Measurements from ENCODE around the gene UBE2E2.

Gene UBE2E2

GRCh38 chr3:23533996-23534395, 330.9 kb downstream of the UBE2E2 start:
- H3K36me3 ChIP-seq (ENCODE audit: insufficient read depth, low read length), result no peaks in the 10 kb centered on the region
- H3K9ac ChIP-seq (ENCODE audit: low read depth, low read length), result no peak overlapping the region
- peaks cover 16% of the 10 kb centered on the region for H3K4me1 ChIP-seq (ENCODE audit: insufficient read depth, low read length)
- no peaks in the 10 kb centered on the region for H3K9me3 ChIP-seq (ENCODE audit: control insufficient read depth, insufficient read depth, low read length)

- no peaks in the 10 kb centered on the region for H3K9me3 ChIP-seq (ENCODE audit: control insufficient read depth, insufficient read depth, low read length)
- no peak overlapping the region for H3K9ac ChIP-seq (ENCODE audit: low read depth, low read length)
- peaks cover 16% of the 10 kb centered on the region for H3K4me1 ChIP-seq (ENCODE audit: insufficient read depth, low read length)
- no peaks in the 10 kb centered on the region for H3K36me3 ChIP-seq (ENCODE audit: insufficient read depth, low read length)
Observed at GRCh38 chr3:23537101-23537551, 334.0 kb downstream of the UBE2E2 start.

GRCh38 chr3:23539185-23539584, 336.1 kb downstream of the UBE2E2 start:
- no peak overlapping the region for H3K9ac ChIP-seq (ENCODE audit: low read depth, low read length)
- no peaks in the 10 kb centered on the region for H3K9me3 ChIP-seq (ENCODE audit: control insufficient read depth, insufficient read depth, low read length)
- no peaks in the 10 kb centered on the region for H3K36me3 ChIP-seq (ENCODE audit: insufficient read depth, low read length)
- H3K4me1 ChIP-seq (ENCODE audit: insufficient read depth, low read length), result peaks cover 22% of the 10 kb centered on the region

GRCh38 chr3:23540600-23540999, 337.5 kb downstream of the UBE2E2 start:
- H3K4me1 ChIP-seq (ENCODE audit: insufficient read depth, low read length), result peaks cover 25% of the 10 kb centered on the region
- no peak overlapping the region for H3K9ac ChIP-seq (ENCODE audit: low read depth, low read length)
- H3K9me3 ChIP-seq (ENCODE audit: control insufficient read depth, insufficient read depth, low read length), result no peaks in the 10 kb centered on the region
- H3K36me3 ChIP-seq (ENCODE audit: insufficient read depth, low read length), result no peaks in the 10 kb centered on the region

GRCh38 chr3:23542079-23542478, 339.0 kb downstream of the UBE2E2 start:
- peaks cover 17% of the 10 kb centered on the region for H3K4me1 ChIP-seq (ENCODE audit: insufficient read depth, low read length)
- no peak overlapping the region for H3K9ac ChIP-seq (ENCODE audit: low read depth, low read length)
- H3K36me3 ChIP-seq (ENCODE audit: insufficient read depth, low read length), result no peaks in the 10 kb centered on the region
- no peaks in the 10 kb centered on the region for H3K9me3 ChIP-seq (ENCODE audit: control insufficient read depth, insufficient read depth, low read length)

GRCh38 chr3:23546181-23546580, 343.1 kb downstream of the UBE2E2 start:
- Histone ChIP-seq H3K4me1 (ENCODE audit: insufficient read depth, low read length) (peaks cover 16% of the 10 kb centered on the region), H3K9me3 (ENCODE audit: control insufficient read depth, insufficient read depth, low read length) (no peaks in the 10 kb centered on the region), H3K36me3 (ENCODE audit: insufficient read depth, low read length) (no peaks in the 10 kb centered on the region), H3K9ac (ENCODE audit: low read depth, low read length) (no peak overlapping the region)

GRCh38 chr3:23547905-23548650, 345.0 kb downstream of the UBE2E2 start:
- H3K9me3 ChIP-seq (ENCODE audit: control insufficient read depth, insufficient read depth, low read length), result no peaks in the 10 kb centered on the region
- no peak overlapping the region for H3K9ac ChIP-seq (ENCODE audit: low read depth, low read length)
- H3K36me3 ChIP-seq (ENCODE audit: insufficient read depth, low read length), result no peaks in the 10 kb centered on the region
- H3K4me1 ChIP-seq (ENCODE audit: insufficient read depth, low read length), result peaks cover 16% of the 10 kb centered on the region

- Histone ChIP-seq H3K9ac (ENCODE audit: low read depth, low read length) (no peak overlapping the region), H3K4me1 (ENCODE audit: insufficient read depth, low read length) (peaks cover 14% of the 10 kb centered on the region), H3K9me3 (ENCODE audit: control insufficient read depth, insufficient read depth, low read length) (no peaks in the 10 kb centered on the region), H3K36me3 (ENCODE audit: insufficient read depth, low read length) (no peaks in the 10 kb centered on the region)
Observed at GRCh38 chr3:23548706-23549105, 345.6 kb downstream of the UBE2E2 start.

- Histone ChIP-seq H3K4me1 (ENCODE audit: insufficient read depth, low read length) (peaks cover 8% of the 10 kb centered on the region; the same call in 1 of the 2 replicates), H3K9me3 (ENCODE audit: control insufficient read depth, insufficient read depth, low read length) (no peaks in the 10 kb centered on the region), H3K9ac (ENCODE audit: low read depth, low read length) (no peak overlapping the region), H3K36me3 (ENCODE audit: insufficient read depth, low read length) (no peaks in the 10 kb centered on the region)
Observed at GRCh38 chr3:23549148-23549910, 346.2 kb downstream of the UBE2E2 start.

- Histone ChIP-seq H3K36me3 (ENCODE audit: insufficient read depth, low read length) (no peaks in the 10 kb centered on the region), H3K4me1 (ENCODE audit: insufficient read depth, low read length) (0 out of 2 replicates have a peak, but pooled peaks cover 6% of the 10 kb centered on the region), H3K9me3 (ENCODE audit: control insufficient read depth, insufficient read depth, low read length) (no peaks in the 10 kb centered on the region), H3K9ac (ENCODE audit: low read depth, low read length) (no peak overlapping the region)
Observed at GRCh38 chr3:23550402-23550801, 347.3 kb downstream of the UBE2E2 start.

- Histone ChIP-seq H3K9me3 (ENCODE audit: control insufficient read depth, insufficient read depth, low read length) (no peaks in the 10 kb centered on the region), H3K36me3 (ENCODE audit: insufficient read depth, low read length) (no peaks in the 10 kb centered on the region), H3K4me1 (ENCODE audit: insufficient read depth, low read length) (0 out of 2 replicates have a peak, but pooled peaks cover 6% of the 10 kb centered on the region), H3K9ac (ENCODE audit: low read depth, low read length) (no peak overlapping the region)
Observed at GRCh38 chr3:23552506-23552905, 349.4 kb downstream of the UBE2E2 start.

GRCh38 chr3:23553353-23553752, 350.2 kb downstream of the UBE2E2 start:
- Histone ChIP-seq H3K9me3 (ENCODE audit: control insufficient read depth, insufficient read depth, low read length) (no peaks in the 10 kb centered on the region), H3K36me3 (ENCODE audit: insufficient read depth, low read length) (no peaks in the 10 kb centered on the region), H3K4me1 (ENCODE audit: insufficient read depth, low read length) (0 out of 2 replicates have a peak, but pooled peaks cover 6% of the 10 kb centered on the region)

GRCh38 chr3:23565041-23565775, 362.1 kb downstream of the UBE2E2 start:
- Histone ChIP-seq H3K36me3 (ENCODE audit: insufficient read depth, low read length) (no peaks in the 10 kb centered on the region), H3K9me3 (ENCODE audit: control insufficient read depth, insufficient read depth, low read length) (no peaks in the 10 kb centered on the region), H3K9ac (ENCODE audit: low read depth, low read length) (no peak overlapping the region), H3K4me1 (ENCODE audit: insufficient read depth, low read length) (no peaks in the 10 kb centered on the region; the same call in 1 of the 2 replicates)

More at GRCh38 chr3:23553353-23553752, 350.2 kb downstream of the UBE2E2 start:
- H3K9ac ChIP-seq (ENCODE audit: low read depth, low read length), result no peak overlapping the region

GRCh38 chr3:23566499-23566898, 363.4 kb downstream of the UBE2E2 start:
- no peak overlapping the region for H3K9ac ChIP-seq (ENCODE audit: low read depth, low read length)

More at GRCh38 chr3:23566499-23566898, 363.4 kb downstream of the UBE2E2 start:
- H3K4me1 ChIP-seq (ENCODE audit: insufficient read depth, low read length), result no peaks in the 10 kb centered on the region; the same call in 1 of the 2 replicates
- no peaks in the 10 kb centered on the region for H3K9me3 ChIP-seq (ENCODE audit: control insufficient read depth, insufficient read depth, low read length)
- H3K36me3 ChIP-seq (ENCODE audit: insufficient read depth, low read length), result no peaks in the 10 kb centered on the region

Data from ES-I3 (cell line).